ENCODE results near the gene RRBP1.

Gene RRBP1

DNA sequence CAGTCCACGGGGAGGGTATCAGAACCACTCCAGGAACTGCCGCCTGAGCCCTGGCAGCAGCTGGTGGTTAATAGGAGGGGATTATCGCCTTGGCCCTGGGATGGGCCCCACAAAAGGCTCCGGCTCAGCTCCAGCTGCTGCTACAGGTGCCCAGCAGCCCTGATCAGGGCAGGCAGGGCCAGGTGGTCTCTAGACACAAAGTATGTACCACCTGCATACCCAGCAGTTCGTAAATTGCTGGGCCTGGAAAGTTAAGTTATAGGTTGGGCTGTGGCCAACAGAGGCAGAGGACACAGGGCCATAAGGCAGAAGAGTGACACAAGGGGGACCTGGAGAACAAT, 35.1 kb downstream of the RRBP1 start:
- H2BK5ac ChIP-seq (ENCODE audit: low read length), result no peak overlapping the region
- H2BK120ac ChIP-seq (ENCODE audit: low read depth, low read length), result no peak overlapping the region
- WGBS (ENCODE audit: extremely low coverage, insufficient coverage, low lambda C conversion rate), result no CpG with 5 or more reads among the region's 5 CpGs
- no peak overlapping the region for H4K8ac ChIP-seq (ENCODE audit: low read depth, low read length)
- no peak overlapping the region for H3K4me2 ChIP-seq (ENCODE audit: low read length)
- no peak overlapping the region for H3K9ac ChIP-seq (ENCODE audit: low read length)
- H3K27me3 ChIP-seq (ENCODE audit: insufficient read depth, low read length, poor library complexity), result no peaks in the 10 kb centered on the region
- H3K18ac ChIP-seq (ENCODE audit: low read length), result no peak overlapping the region
- H3K79me1 ChIP-seq (ENCODE audit: low read length), result peaks cover 57% of the 10 kb centered on the region
- no peak overlapping the region for H3K27ac ChIP-seq (ENCODE audit: low read depth, low read length)
- no peak overlapping the region for H3K4ac ChIP-seq (ENCODE audit: low read depth, low read length)
- no peak for DNase-seq
- H4K5ac ChIP-seq (ENCODE audit: low read length), result no peak overlapping the region
- no peak overlapping the region for H3K23ac ChIP-seq (ENCODE audit: low read length)
- H3K36me3 ChIP-seq (ENCODE audit: control insufficient read depth, insufficient read depth, low read length), result peaks cover 3% of the 10 kb centered on the region
- H3K4me1 ChIP-seq (ENCODE audit: control insufficient read depth, low read depth, low read length), result no peaks in the 10 kb centered on the region
- H3K79me2 ChIP-seq (ENCODE audit: control insufficient read depth, insufficient read depth, low read length), result peaks cover 92% of the 10 kb centered on the region
- H2BK15ac ChIP-seq (replicated peaks; ENCODE audit: low read depth), result no peak overlapping the region
- no peak overlapping the region for H3K56ac ChIP-seq (ENCODE audit: low read length)
- no peak overlapping the region for H3K4me3 ChIP-seq (ENCODE audit: low read length)
- no peak overlapping the region for H2AK5ac ChIP-seq (ENCODE audit: low read length)

DNA sequence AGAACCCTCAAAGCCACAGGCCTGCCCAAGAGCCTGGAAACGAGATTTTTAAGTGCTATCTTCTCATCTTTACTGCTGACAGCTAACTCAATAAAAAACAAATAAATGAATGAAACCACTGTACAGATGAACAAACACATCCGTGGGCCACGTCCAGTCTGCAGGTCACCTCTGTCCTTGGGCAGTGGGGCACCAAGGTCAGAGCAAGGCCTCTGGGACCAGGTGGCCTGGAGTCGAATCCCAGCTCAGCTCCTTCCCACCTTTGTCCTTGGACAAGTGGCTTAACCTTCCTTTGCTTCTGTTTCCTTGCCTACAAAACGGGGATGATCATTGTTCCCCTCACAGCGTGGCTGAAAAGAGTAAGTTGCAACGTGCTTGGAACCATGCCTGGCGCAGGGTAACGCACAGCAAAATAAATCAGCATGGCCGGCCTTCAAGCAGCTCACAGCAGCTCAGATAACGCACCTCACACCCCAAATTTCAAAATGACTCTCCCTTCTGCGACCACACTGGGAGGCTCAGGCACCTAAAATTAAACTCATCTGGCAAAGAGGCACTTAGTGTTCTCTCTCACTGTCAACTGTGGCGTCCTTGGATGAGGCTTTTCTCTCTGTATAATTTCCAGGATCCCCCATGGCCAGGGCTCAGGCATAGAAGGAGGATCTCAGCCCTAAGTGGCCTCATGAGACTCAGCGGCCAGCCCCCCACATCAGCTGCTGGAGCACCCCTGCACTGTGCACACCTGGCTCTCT, 35.7 kb downstream of the RRBP1 start:
- Histone ChIP-seq H3K56ac (ENCODE audit: low read length) (no peak overlapping the region), H3K27me3 (ENCODE audit: insufficient read depth, low read length, poor library complexity) (no peaks in the 10 kb centered on the region), H3K4ac (ENCODE audit: low read depth, low read length) (no peak overlapping the region), H4K8ac (ENCODE audit: low read depth, low read length) (no peak overlapping the region), H3K79me2 (ENCODE audit: control insufficient read depth, insufficient read depth, low read length) (peaks cover 87% of the 10 kb centered on the region), H3K4me3 (ENCODE audit: low read length) (no peak overlapping the region), H2BK120ac (ENCODE audit: low read depth, low read length) (no peak overlapping the region), H3K36me3 (ENCODE audit: control insufficient read depth, insufficient read depth, low read length) (peaks cover 3% of the 10 kb centered on the region), H3K4me1 (ENCODE audit: control insufficient read depth, low read depth, low read length) (no peaks in the 10 kb centered on the region), H3K9ac (ENCODE audit: low read length) (no peak overlapping the region), H3K79me1 (ENCODE audit: low read length) (peaks cover 55% of the 10 kb centered on the region), H3K4me2 (ENCODE audit: low read length) (no peak overlapping the region), H2BK15ac (replicated peaks; ENCODE audit: low read depth) (no peak overlapping the region), H2BK5ac (ENCODE audit: low read length) (no peak overlapping the region), H3K18ac (ENCODE audit: low read length) (no peak overlapping the region), H2AK5ac (ENCODE audit: low read length) (no peak overlapping the region), H4K5ac (ENCODE audit: low read length) (no peak overlapping the region), H3K27ac (ENCODE audit: low read depth, low read length) (no peak overlapping the region), H3K23ac (ENCODE audit: low read length) (no peak overlapping the region)
- WGBS (ENCODE audit: extremely low coverage, insufficient coverage, low lambda C conversion rate), result no CpG with 5 or more reads among the region's 14 CpGs
- no peak for DNase-seq

DNA sequence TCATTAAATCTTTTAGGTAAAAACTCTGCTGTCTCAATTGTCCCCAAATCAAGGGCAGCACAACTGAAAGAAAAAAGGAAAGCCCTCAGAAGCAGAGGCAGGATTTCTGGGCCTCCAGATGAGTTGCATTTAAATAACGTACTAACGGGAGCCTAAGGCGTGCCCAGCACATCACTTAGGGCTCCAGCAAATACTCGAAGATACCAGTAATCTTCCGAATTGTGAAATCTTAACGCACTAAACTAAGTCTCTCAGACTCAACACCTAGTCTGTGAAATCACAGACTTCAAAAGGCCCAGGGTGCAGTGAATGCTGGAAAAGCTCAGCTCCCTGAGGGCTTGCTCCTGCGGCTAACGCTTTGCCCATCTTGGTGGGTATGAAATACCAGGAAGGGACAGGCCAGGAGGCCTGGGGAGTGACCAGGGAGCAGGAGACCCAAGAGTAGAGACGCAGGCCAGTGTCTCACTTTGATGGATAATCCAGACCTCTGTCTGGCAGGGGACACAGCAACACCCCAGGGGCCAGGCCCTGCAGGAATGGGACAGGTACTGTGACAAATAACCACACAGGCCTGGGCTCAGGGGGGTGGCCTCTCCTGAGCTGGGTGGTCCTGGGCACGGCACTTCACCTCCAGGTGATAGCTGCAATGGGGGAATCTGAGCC, 36.4 kb downstream of the RRBP1 start:
- no peak overlapping the region for H3K56ac ChIP-seq (ENCODE audit: low read length)
- no peak overlapping the region for H2AK5ac ChIP-seq (ENCODE audit: low read length)
- no peak overlapping the region for H3K4ac ChIP-seq (ENCODE audit: low read depth, low read length)
- H4K5ac ChIP-seq (ENCODE audit: low read length), result no peak overlapping the region
- H3K36me3 ChIP-seq (ENCODE audit: control insufficient read depth, insufficient read depth, low read length), result peaks cover 3% of the 10 kb centered on the region
- H3K18ac ChIP-seq (ENCODE audit: low read length), result no peak overlapping the region
- no peak for DNase-seq
- no peak overlapping the region for H3K4me2 ChIP-seq (ENCODE audit: low read length)
- no peak overlapping the region for H3K23ac ChIP-seq (ENCODE audit: low read length)
- no CpG with 5 or more reads among the region's 10 CpGs for WGBS (ENCODE audit: extremely low coverage, insufficient coverage, low lambda C conversion rate)
- H3K79me2 ChIP-seq (ENCODE audit: control insufficient read depth, insufficient read depth, low read length), result peaks cover 80% of the 10 kb centered on the region
- no peak overlapping the region for H3K4me3 ChIP-seq (ENCODE audit: low read length)
- H2BK15ac ChIP-seq (replicated peaks; ENCODE audit: low read depth), result no peak overlapping the region
- H3K4me1 ChIP-seq (ENCODE audit: control insufficient read depth, low read depth, low read length), result no peaks in the 10 kb centered on the region
- H4K8ac ChIP-seq (ENCODE audit: low read depth, low read length), result no peak overlapping the region
- no peak overlapping the region for H2BK5ac ChIP-seq (ENCODE audit: low read length)
- H3K79me1 ChIP-seq (ENCODE audit: low read length), result peaks cover 55% of the 10 kb centered on the region
- H3K9ac ChIP-seq (ENCODE audit: low read length), result no peak overlapping the region
- no peak overlapping the region for H3K27ac ChIP-seq (ENCODE audit: low read depth, low read length)
- no peak overlapping the region for H2BK120ac ChIP-seq (ENCODE audit: low read depth, low read length)
- no peaks in the 10 kb centered on the region for H3K27me3 ChIP-seq (ENCODE audit: insufficient read depth, low read length, poor library complexity)

DNA sequence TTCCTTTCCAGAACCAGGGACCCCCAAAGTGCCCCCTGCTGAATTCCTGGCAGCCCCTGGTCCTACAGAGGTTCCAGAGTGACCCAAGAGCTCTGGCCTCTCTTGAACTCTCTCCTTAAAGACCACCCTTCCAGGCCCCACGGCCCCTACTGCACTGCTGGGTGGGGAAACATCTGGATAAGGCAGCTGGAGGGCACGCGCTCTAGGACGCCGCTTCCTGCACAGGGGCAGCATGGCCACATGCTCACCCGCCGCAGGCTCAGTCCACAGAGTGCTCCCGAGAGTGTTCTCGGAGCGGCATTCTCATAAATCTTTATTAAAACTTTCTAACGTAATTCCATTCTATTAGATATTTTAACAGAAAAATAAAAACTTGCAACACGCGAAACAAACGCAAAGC, 37.0 kb downstream of the RRBP1 start:
- Histone ChIP-seq H3K18ac (ENCODE audit: low read length) (no peak overlapping the region), H3K27me3 (ENCODE audit: insufficient read depth, low read length, poor library complexity) (no peaks in the 10 kb centered on the region), H3K79me1 (ENCODE audit: low read length) (peaks cover 54% of the 10 kb centered on the region), H3K56ac (ENCODE audit: low read length) (no peak overlapping the region), H3K27ac (ENCODE audit: low read depth, low read length) (no peak overlapping the region), H4K5ac (ENCODE audit: low read length) (no peak overlapping the region), H3K36me3 (ENCODE audit: control insufficient read depth, insufficient read depth, low read length) (peaks cover 1% of the 10 kb centered on the region), H2BK5ac (ENCODE audit: low read length) (no peak overlapping the region), H3K23ac (ENCODE audit: low read length) (no peak overlapping the region), H3K4me1 (ENCODE audit: control insufficient read depth, low read depth, low read length) (no peaks in the 10 kb centered on the region), H3K9ac (ENCODE audit: low read length) (no peak overlapping the region), H2BK15ac (replicated peaks; ENCODE audit: low read depth) (no peak overlapping the region), H3K4me2 (ENCODE audit: low read length) (no peak overlapping the region), H3K4ac (ENCODE audit: low read depth, low read length) (no peak overlapping the region), H3K4me3 (ENCODE audit: low read length) (no peak overlapping the region), H4K8ac (ENCODE audit: low read depth, low read length) (no peak overlapping the region), H2AK5ac (ENCODE audit: low read length) (no peak overlapping the region), H2BK120ac (ENCODE audit: low read depth, low read length) (no peak overlapping the region), H3K79me2 (ENCODE audit: control insufficient read depth, insufficient read depth, low read length) (peaks cover 74% of the 10 kb centered on the region)
- WGBS (ENCODE audit: extremely low coverage, insufficient coverage, low lambda C conversion rate), result no CpG with 5 or more reads among the region's 14 CpGs
- DNase-seq, result no peak

DNA sequence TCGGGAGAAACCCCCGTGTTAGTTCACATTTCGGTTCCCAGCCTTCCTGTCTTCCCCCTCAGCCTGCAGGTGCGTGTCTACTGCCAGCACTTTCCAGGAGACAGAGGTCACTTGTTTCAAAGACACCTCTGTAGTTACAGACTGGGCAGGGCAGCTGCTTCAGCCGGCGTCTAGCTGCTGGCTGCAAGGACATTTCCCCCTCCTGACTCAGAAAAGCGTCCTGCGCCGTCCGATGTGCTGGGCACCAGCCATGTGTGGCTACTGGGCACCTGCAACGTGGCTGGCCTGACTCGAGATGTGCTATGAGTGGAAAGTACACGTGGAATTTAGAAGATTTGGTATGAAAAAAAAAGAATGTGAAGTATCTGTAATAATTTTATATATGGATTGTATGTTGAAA, 37.6 kb downstream of the RRBP1 start:
- 100% methylated on average over 2 of the region's 13 CpGs for WGBS (ENCODE audit: extremely low coverage, insufficient coverage, low lambda C conversion rate)

More for the DNA sequence above, 37.6 kb downstream of the RRBP1 start:
- no peak overlapping the region for H2BK5ac ChIP-seq (ENCODE audit: low read length)
- H3K36me3 ChIP-seq (ENCODE audit: control insufficient read depth, insufficient read depth, low read length), result peaks cover 1% of the 10 kb centered on the region
- no peak overlapping the region for H2BK120ac ChIP-seq (ENCODE audit: low read depth, low read length)
- H3K27ac ChIP-seq (ENCODE audit: low read depth, low read length), result no peak overlapping the region
- no peak overlapping the region for H3K4me2 ChIP-seq (ENCODE audit: low read length)
- H2BK15ac ChIP-seq (replicated peaks; ENCODE audit: low read depth), result no peak overlapping the region
- no peak for DNase-seq
- no peak overlapping the region for H4K5ac ChIP-seq (ENCODE audit: low read length)
- no peak overlapping the region for H3K4ac ChIP-seq (ENCODE audit: low read depth, low read length)
- H3K27me3 ChIP-seq (ENCODE audit: insufficient read depth, low read length, poor library complexity), result no peaks in the 10 kb centered on the region
- H3K9ac ChIP-seq (ENCODE audit: low read length), result no peak overlapping the region
- no peak overlapping the region for H4K8ac ChIP-seq (ENCODE audit: low read depth, low read length)
- no peak overlapping the region for H3K23ac ChIP-seq (ENCODE audit: low read length)
- H3K18ac ChIP-seq (ENCODE audit: low read length), result no peak overlapping the region
- H3K56ac ChIP-seq (ENCODE audit: low read length), result no peak overlapping the region
- H3K4me1 ChIP-seq (ENCODE audit: control insufficient read depth, low read depth, low read length), result no peaks in the 10 kb centered on the region
- H3K4me3 ChIP-seq (ENCODE audit: low read length), result no peak overlapping the region
- no peak overlapping the region for H2AK5ac ChIP-seq (ENCODE audit: low read length)
- H3K79me1 ChIP-seq (ENCODE audit: low read length), result peaks cover 56% of the 10 kb centered on the region
- peaks cover 70% of the 10 kb centered on the region for H3K79me2 ChIP-seq (ENCODE audit: control insufficient read depth, insufficient read depth, low read length)
